CD4-positive, alpha-beta T cell treated with Interleukin-4 for 4 hours (primary cell): Measurements from ENCODE around the gene SLC15A3.
"Not testable (repeated sequence)": the region's sequence is repeated elsewhere in the genome, so short reads cannot be mapped to it uniquely, and the experiment has no call there.

Source experiments
- DNase-seq: peaks from one replicate; pipeline ENCODE4 v3.0.0-alpha.2; 2020

Gene SLC15A3

DNA sequence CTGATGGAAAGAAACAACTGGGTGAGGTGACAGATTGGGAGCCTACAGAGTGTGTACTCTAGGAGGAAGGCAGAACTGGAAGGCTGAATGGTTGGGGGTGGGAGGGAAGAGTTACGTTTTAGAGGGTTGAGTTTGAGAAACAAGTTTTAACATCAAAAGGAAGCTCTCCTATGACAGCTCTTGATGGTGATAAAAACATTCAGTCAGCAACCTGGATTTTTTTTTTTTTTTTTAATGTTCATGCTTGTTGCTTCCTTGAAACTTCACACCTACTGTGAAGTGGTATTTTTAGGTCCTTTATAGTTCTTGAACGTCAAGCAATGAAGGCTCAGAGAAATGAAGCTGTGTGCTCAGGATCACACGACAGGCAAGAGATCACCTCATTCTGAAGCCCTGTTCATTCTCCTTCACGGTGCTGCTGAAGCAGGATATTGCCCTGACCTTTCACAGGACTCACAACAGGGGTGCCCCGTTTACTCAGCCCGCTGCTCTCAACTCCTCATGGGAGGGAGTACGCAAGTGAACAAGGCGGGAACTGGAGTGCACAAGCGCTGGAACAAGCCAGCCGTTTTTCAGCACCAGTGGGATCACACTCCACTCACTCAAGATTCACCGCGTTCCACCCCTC lies 39.6 kb downstream of the SLC15A3 start:
- peak; percentile 49 for DNase-seq

DNA sequence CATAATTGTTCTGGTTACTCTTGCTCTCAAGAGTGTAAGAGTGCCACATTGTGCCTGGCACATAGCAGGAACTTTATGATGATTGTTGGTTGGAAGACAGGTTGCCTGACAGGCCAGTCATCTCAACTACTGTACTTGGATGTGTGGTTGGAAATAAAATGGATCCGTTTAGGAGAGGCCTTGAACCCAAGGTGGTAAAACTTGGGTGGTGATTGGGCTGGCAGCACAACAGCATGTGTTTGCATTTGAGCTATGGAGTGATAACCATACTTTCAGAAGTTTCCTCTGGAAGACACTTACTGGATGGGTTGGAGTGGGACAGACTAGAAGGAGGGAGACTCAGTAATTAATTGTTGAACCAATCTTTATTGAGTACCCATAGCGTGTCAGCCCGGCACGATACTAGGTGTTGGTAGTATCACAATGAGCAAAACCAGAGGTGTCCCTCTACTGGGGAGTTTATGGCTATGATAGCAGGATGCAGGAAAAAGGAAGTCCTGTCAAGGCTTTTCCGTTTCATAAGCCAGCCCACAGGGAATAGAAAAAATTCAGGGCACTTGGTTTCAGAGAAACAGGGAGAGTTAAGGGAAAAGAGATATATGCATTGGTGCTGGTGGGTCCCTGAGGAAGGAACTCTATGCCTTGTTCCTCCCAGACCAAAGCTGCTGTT lies 41.1 kb downstream of the SLC15A3 start:
- DNase-seq: no peak

- DNase-seq: no peak
Measured at GRCh38 chr11:60910281-60910687, 41.7 kb downstream of the SLC15A3 start.

DNA sequence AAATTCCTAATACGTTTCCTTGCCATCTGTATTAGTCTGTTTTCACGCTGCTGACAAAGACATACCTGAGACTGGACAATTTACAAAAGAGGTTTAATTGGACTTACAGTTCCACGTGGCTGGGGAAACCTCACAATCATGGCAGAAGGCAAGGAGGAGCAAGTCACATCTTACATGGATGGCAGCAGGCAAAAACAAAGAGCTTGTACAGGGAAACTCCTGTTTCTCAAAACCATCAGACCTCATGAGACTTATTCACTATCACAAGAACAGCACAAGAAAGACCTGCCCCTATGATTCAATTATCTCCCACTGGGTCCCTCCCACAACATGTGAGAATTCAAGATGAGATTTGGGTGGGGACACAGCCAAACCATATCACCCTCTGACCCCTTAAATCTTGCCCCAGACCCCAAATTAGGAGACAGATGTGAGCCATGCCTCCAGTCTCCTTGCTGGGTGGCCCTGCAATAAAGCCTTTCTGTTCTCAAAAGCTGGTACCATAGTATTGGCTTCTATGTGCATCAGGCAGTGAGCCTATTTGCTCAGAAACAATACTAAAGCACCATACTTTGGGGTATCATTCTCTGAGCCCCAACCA lies 42.2 kb downstream of the SLC15A3 start:
- not testable (repeated sequence) for DNase-seq

DNA sequence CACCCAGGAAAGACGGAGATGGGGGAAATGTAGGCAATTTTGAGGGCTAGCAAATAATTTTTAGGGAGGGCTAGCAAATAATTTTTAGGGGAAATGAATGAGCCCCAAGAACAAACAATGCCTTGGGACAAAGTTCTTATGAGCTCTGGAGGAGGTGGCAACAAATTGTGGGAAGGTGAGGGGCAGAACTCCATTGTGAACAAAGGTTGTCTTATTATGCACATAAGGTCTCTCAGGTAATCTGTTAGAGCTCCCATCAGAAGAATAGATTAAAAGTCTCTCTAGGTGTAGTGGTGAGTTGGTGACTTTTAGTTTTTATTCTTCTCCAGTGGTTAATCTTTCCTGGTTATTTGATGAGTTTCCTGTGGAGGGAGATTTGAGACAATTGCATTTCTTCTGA lies 43.2 kb downstream of the SLC15A3 start:
- no peak for DNase-seq

GRCh38 chr11:60906132-60906972 lies 45.6 kb downstream of the SLC15A3 start, which contains the start of gene PRPF19:
TSS of gene PRPF19 (minus strand) at chr11:60906585. CDS start at chr11:60906382, 203 bp downstream.
- peak; percentile 98 for DNase-seq

GRCh38 chr11:60905551-60906113 lies 46.3 kb downstream of the SLC15A3 start:
- DNase-seq: peak; percentile 37

- no peak for DNase-seq
Measured at GRCh38 chr11:60905047-60905446, 46.9 kb downstream of the SLC15A3 start.

- DNase-seq: no peak
Measured at GRCh38 chr11:60902625-60903024, 49.4 kb downstream of the SLC15A3 start.

GRCh38 chr11:60900673-60901404 lies 51.1 kb downstream of the SLC15A3 start:
- no peak for DNase-seq

- DNase-seq: no peak
Measured at GRCh38 chr11:60899977-60900376, 52.0 kb downstream of the SLC15A3 start.

DNA sequence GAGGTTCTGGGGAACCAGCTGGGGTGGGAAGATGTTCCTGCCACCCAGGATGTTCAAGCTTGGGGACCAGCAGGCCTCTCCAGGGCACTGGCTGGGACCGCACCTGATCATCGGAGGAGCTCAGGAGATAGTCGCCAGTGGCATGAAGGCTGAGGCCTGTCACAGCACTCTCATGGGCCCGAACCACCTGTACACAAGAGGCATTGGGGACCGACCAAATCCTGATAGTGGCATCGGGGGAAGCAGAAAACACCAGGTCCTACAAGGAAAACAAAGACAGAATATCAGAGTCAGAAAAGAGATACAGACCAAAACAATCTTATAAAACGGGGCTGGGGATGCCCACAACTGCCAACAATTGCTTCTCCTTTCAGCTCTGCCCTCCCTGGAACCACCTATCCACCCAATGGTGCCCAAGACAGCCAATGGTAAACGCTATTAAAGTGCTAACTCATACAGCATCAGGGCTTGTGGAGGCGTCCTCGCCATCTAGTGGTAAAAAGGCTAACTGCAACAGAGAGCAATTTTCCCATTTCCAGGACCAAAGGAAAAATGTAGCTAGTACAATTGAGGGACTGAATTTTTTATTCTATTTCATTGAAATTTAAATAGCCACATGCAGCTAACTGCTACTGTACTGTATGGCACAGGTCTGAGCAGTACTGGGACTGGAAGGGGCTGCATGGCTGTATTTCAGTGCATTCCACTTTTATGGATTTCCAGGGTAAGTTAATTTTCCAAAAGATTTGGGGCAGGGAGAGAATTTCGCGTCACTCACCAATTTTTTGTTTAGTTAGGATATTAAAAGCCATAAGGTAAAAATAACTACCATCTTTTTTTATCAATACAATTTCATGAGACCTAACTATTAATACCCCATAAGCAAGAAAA lies 52.7 kb downstream of the SLC15A3 start:
- peak; percentile 62 for DNase-seq

GRCh38 chr11:60897496-60897895 lies 54.5 kb downstream of the SLC15A3 start:
- no peak for DNase-seq

- DNase-seq: no peak
Measured at GRCh38 chr11:60895687-60896086, 56.3 kb downstream of the SLC15A3 start.

GRCh38 chr11:60891103-60891741 lies 60.8 kb downstream of the SLC15A3 start:
- DNase-seq: no peak

- DNase-seq: no peak
Measured at GRCh38 chr11:60890696-60891095, 61.3 kb downstream of the SLC15A3 start.

DNA sequence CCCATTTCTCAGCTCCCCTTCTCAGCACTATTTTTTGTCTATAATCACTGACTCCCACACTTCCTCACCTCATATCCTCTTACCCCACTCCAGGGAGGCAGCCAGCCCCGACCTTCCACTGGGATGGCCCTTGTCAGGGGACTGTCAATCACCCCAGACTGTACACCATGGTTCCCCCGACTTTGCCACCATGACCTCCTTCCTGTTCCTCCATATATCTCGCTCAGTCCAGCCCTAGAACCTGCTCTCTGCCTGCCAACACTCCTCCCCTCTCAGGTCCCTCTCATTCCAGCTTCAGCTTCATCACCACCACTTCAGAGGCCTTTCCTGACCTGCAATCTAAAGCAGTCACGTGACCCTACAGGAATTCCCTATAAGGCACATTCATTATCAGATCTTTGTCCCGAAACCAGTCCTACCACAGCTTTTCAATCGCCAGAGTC lies 62.1 kb downstream of the SLC15A3 start:
- DNase-seq: no peak

DNA sequence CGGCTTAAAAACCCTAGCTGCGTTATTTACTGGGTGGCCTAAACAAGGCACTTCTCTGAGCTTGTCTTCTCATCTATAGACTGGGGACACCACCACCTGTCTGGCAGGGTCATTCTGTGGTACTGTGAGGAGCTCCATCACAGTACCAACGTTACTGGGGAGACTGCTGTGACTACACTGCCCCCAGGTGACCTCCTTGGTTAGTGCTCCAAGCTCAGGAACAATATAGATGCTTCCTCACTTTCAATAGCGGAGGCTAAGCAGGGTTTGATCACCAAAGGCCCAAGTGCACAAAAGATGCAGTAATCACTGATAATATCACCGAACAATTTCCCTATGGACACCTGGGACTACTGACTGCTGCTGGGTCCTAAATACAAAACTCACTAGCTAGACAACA lies 64.4 kb downstream of the SLC15A3 start:
- peak; percentile 30 for DNase-seq
